Breast epithelium (tissue), 3 donors: Measurements from ENCODE around the gene DNAL4.

Source experiments
- POLR2A ChIP-seq: fragments of 450-650 bp; IDR thresholded peaks from one replicate; pipeline ENCODE4 v1.6.1; 2016; ENCODE audit warnings: antibody characterized with exemption, mild to moderate bottlenecking, moderate library complexity
- POLR2AphosphoS5 ChIP-seq, 3 donors: sonication (generic); formaldehyde crosslinking; IDR thresholded peaks; one replicate each; pipeline ENCODE4 v1.6.1; 2017; ENCODE audit warnings: antibody characterized with exemption in 3 of 3
- TF ChIP-seq, protein P1 (sequence below), 3 donors: fragments of 450-650 bp; IDR thresholded peaks; one replicate each; pipeline ENCODE4 v1.5.1; 2016 to 2017; ENCODE audit warnings: antibody characterized with exemption in 3 of 3, mild to moderate bottlenecking in 3 of 3, moderate library complexity in 3 of 3

DNA sequence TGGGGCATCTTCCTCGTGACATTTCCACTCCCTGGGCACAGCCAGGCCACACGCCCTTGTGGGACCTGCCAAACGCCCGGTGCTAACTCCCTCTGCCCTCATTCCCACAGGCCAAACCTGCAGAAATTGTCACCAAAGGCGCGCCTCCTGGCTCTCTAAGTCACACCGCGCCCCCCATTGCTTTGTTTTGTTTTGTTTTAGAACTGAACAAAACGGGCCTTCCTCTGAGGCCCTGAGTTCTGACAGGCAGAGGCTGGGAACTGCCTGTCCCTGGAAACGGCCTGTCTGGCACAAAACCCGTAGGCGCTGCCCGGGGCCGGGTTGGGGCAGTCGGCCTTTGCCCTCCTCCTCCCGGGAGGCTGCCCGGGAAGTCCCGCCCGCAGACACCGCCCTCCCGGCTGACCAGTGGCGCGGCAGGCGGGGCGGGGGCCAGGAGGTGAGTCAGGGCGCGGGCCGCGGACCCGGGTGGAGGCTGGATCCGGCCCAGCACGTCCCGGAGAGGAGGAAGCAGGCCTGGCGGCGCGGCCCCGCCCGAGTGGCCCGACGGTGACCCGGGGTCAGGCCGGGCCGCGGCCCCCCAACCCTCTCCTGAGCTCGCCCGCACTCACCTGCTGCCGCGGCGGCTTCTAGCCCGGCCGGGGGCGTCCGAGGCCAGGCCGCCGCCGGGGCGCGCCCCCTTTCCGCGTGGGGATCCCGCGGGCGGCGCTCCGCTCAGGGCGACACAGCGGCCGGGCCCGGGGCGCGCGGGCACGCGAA lies 38.6 kb downstream of the DNAL4 start:
- TF ChIP-seq, protein P1, sequence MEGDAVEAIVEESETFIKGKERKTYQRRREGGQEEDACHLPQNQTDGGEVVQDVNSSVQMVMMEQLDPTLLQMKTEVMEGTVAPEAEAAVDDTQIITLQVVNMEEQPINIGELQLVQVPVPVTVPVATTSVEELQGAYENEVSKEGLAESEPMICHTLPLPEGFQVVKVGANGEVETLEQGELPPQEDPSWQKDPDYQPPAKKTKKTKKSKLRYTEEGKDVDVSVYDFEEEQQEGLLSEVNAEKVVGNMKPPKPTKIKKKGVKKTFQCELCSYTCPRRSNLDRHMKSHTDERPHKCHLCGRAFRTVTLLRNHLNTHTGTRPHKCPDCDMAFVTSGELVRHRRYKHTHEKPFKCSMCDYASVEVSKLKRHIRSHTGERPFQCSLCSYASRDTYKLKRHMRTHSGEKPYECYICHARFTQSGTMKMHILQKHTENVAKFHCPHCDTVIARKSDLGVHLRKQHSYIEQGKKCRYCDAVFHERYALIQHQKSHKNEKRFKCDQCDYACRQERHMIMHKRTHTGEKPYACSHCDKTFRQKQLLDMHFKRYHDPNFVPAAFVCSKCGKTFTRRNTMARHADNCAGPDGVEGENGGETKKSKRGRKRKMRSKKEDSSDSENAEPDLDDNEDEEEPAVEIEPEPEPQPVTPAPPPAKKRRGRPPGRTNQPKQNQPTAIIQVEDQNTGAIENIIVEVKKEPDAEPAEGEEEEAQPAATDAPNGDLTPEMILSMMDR (IDR thresholded peaks at IDR 0.05): no peak
- peak; percentile 78 for TF ChIP-seq POLR2A
- TF ChIP-seq POLR2AphosphoS5 (IDR thresholded peaks at IDR 0.05): peak; percentile 82 to 93 (median 93)
